Measurements from ENCODE around the gene PPP1R16B. TPM values are rescaled to one million over a fixed set of nuclear protein-coding genes. Genes with fewer than 3 reads are reported as not detected.

PPP1R16B gene
- total and polyA plus RNA-seq, 11 donors = 1.9 to 12.2 (median 6.9) TPM

DNA sequence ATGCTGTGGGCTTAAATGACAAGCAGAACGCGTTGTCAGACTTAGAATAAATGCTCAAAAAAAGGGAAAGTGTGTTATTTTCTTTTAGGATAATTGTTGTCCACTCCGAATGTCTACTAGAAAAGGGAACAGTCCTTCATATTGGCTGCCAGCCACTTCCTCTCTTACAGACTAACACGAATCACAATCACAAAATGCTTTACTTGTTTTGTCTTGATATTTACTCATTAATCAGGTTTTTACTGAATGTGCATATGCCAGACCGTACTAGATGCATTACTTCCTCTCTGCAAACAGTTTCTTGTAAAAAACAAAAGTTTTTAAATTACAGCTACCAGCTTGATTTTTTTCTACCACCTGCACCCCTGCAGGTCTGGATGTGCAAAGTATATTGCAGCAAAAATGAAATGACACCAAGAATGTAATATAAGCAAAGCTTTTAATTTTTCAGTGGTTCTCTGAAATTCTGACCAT, 157.5 kb downstream of the PPP1R16B start:
- intact Hi-C loops (cut with DNase I) = loop anchor here in 5 of 10 donors (1.0 to 5.0 kb wide), 3 partner anchors 36 to 38 kb away; partner anchors contain the start of gene FAM83D (in 4 of the 5)
- H3K4me1 ChIP-seq = peaks cover 0 to 25% (median 16%) of the 10 kb centered on the region in 12 donors

DNA sequence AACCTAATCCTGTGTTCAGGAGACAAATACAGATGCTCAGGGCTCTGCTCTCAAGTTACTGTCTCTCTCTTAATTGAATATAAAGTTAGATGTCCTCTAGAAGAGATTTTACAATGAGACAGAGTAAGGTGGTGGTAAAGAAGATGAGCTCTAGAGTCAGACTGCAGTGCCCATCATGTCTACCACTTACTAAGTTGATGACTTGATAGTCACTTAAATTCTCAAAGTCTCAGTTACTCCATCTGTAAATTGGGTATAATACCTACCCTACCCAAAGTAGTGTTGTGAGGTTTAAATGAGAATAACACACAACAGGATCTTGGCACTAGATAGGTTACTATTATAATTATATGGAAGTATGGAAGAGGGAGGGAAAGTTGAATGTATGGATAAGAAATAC, 158.2 kb downstream of the PPP1R16B start:
- Histone ChIP-seq H3K36me3 (peaks cover 0 to 12% (median 0%) of the 10 kb centered on the region in 9 donors), H3K4me3 (no peak overlapping the region), H3K4me1 (peaks cover 0 to 25% (median 16%) of the 10 kb centered on the region in 12 donors), H3K9me3 (no peaks in the 10 kb centered on the region), H3K27ac (no peak overlapping the region), H3K27me3 (no peaks in the 10 kb centered on the region)
- ATAC-seq (no peak), DNase-seq (no peak)
- TF ChIP-seq, protein P1, sequence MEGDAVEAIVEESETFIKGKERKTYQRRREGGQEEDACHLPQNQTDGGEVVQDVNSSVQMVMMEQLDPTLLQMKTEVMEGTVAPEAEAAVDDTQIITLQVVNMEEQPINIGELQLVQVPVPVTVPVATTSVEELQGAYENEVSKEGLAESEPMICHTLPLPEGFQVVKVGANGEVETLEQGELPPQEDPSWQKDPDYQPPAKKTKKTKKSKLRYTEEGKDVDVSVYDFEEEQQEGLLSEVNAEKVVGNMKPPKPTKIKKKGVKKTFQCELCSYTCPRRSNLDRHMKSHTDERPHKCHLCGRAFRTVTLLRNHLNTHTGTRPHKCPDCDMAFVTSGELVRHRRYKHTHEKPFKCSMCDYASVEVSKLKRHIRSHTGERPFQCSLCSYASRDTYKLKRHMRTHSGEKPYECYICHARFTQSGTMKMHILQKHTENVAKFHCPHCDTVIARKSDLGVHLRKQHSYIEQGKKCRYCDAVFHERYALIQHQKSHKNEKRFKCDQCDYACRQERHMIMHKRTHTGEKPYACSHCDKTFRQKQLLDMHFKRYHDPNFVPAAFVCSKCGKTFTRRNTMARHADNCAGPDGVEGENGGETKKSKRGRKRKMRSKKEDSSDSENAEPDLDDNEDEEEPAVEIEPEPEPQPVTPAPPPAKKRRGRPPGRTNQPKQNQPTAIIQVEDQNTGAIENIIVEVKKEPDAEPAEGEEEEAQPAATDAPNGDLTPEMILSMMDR (IDR thresholded peaks at IDR 0.05) = no peak
- no peak for TF ChIP-seq POLR2A (IDR thresholded peaks at IDR 0.05)
- intact Hi-C loops (cut with DNase I) = loop anchor here in 4 of 10 donors (2.0 to 5.0 kb wide), 2 partner anchors 36 to 39 kb away; partner anchors contain the start of gene FAM83D (in 3 of the 4)

More for the DNA sequence above, 157.5 kb downstream of the PPP1R16B start:
- Histone ChIP-seq H3K27me3 (no peaks in the 10 kb centered on the region), H3K4me3 (peak overlapping the region; percentile 76 to 100 (median 90)), H3K36me3 (peaks cover 0 to 9% (median 0%) of the 10 kb centered on the region in 9 donors), H3K9me3 (no peaks in the 10 kb centered on the region), H3K27ac (peak overlapping the region; percentile 85 to 97 (median 94))
- DNase-seq (no peak), ATAC-seq (no peak)
- TF ChIP-seq, protein P1 (IDR thresholded peaks at IDR 0.05) = no peak
- TF ChIP-seq POLR2A (IDR thresholded peaks at IDR 0.05) = no peak
- 3 to 12% (median 7%) methylated on average over 5 of the region's 5 CpGs for whole genome bisulfite sequencing, 4 donors

DNA sequence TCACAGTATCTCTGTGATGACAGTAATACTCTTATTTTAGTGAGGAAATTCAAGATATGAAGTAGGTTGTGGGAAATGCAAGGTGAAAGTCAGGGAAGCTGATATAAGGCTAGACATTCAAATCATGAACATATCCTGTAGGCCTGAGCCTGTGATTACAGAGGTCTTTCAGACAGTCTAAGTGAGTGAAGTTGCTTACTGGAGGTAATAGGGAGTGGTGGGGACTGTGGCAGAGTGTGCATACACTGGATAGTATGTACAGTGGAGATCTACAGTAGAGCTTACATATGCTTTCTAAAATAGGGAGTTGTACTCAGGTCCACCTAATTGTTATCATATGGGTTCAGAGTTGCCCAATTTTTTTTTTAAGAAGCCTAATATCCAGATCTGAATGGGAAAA, 159.8 kb downstream of the PPP1R16B start:
- ATAC-seq (no peak), DNase-seq (no peak)
- intact Hi-C loops (cut with DNase I) = no loop called here
- Histone ChIP-seq H3K27me3 (no peaks in the 10 kb centered on the region), H3K9me3 (no peaks in the 10 kb centered on the region), H3K36me3 (peaks cover 0 to 26% (median 15%) of the 10 kb centered on the region in 9 donors), H3K4me3 (no peak overlapping the region), H3K27ac (no peak overlapping the region), H3K4me1 (peaks cover 0 to 33% (median 16%) of the 10 kb centered on the region in 12 donors)
- TF ChIP-seq, protein P1 (IDR thresholded peaks at IDR 0.05) = no peak
- TF ChIP-seq POLR2A (IDR thresholded peaks at IDR 0.05) = no peak

DNA sequence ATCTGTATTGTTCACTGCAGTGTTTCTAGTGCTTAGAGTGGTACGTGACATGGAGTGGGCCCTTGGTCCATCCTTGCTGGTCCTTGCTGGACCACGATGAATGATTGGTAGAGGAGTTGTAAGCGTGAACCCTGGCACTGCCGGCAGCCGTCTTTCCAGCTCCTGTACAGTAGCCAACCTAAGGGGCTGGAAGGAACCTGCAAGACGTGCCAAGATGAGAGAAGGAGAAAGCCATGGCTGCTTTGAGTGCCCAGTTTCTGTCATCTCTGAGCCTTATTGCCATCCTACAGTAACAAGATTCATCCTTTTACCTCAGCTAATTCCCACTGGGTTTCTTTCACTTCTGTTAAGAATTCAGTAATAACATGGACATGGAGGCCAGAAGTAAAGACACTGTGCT, 162.6 kb downstream of the PPP1R16B start:
- Histone ChIP-seq H3K9me3 (no peaks in the 10 kb centered on the region), H3K36me3 (peaks cover 0 to 52% (median 41%) of the 10 kb centered on the region in 9 donors), H3K27ac (peak overlapping the region in 1 of 12 donors; percentile 81), H3K27me3 (no peaks in the 10 kb centered on the region), H3K4me3 (no peak overlapping the region), H3K4me1 (peaks cover 0 to 25% (median 7%) of the 10 kb centered on the region in 12 donors)
- intact Hi-C loops (cut with DNase I) = no loop called here
- no peak for DNase-seq
- TF ChIP-seq, protein P1 (IDR thresholded peaks at IDR 0.05) = no peak
- TF ChIP-seq POLR2A (IDR thresholded peaks at IDR 0.05) = no peak
- WGBS, 4 donors = 88 to 93% (median 90%) methylated on average over 6 of the region's 6 CpGs
- ATAC-seq = no peak

All from heart left ventricle (tissue), 16 donors.